H1 (cell line): Measurements from ENCODE around the gene TDRD3. TPM values are rescaled to one million over a fixed set of nuclear protein-coding genes. Genes with fewer than 3 reads are reported as not detected.
A peak's percentile ranks its signal among the peaks of the same experiment; 100 is the strongest.

Experiments used
- CTCF ChIA-PET: fragments of 300-600 bp; sonication (Branson Sonifier 250); formaldehyde crosslinking; loops from one replicate; lab custom pipeline; 2021; ENCODE audit not compliant: partially characterized antibody; lab: Charles Lee
- POLR2A ChIA-PET: fragments of 300-600 bp; sonication (Branson Sonifier 250); formaldehyde crosslinking; loops from one replicate; lab custom pipeline; 2021; ENCODE audit warnings: inconsistent platforms; ENCODE audit not compliant: partially characterized antibody; lab: Charles Lee
- DNase-seq, 2 experiments: peaks; one replicate each; pipeline versions ENCODE4 v3.0.0 to v3.0.0-alpha.2; 2010 to 2022; ENCODE audit warnings: low spot score in 2 of 2, low read depth in 1 of 2, mixed read lengths in 1 of 2
- FAIRE-seq: peaks from 2 replicates; lab custom pipeline; 2011; peaks lifted over from hg19 to GRCh38; lab: Jason Lieb, UNC
- H2AFZ ChIP-seq: 2 replicates; pipeline ENCODE4 v1.8.1; 2012; ENCODE audit warnings: low read length, inconsistent platforms
- H2AK5ac ChIP-seq: 2 replicates; pipeline ENCODE4 v1.6.1; 2013; ENCODE audit warnings: low read depth, low read length
- H2BK120ac ChIP-seq: replicated peaks from 2 replicates; pipeline ENCODE3; 2013; ENCODE audit warnings: low read depth, low read length, inconsistent platforms
- H2BK12ac ChIP-seq: 2 replicates; pipeline ENCODE4 v1.6.1; 2013; ENCODE audit warnings: low read depth, low read length
- H2BK15ac ChIP-seq: 2 replicates; pipeline ENCODE4 v1.6.1; 2013; ENCODE audit warnings: low read length
- H2BK20ac ChIP-seq: 2 replicates; pipeline ENCODE4 v1.6.1; 2013; ENCODE audit warnings: low read length
- H2BK5ac ChIP-seq: 2 replicates; pipeline ENCODE4 v1.6.1; 2013; ENCODE audit warnings: low read depth, low read length
- H3K14ac ChIP-seq: 2 replicates; pipeline ENCODE4 v1.6.1; 2013; ENCODE audit warnings: inconsistent platforms; ENCODE audit not compliant: insufficient read length
- H3K18ac ChIP-seq: 2 replicates; pipeline ENCODE4 v1.6.1; 2013; ENCODE audit warnings: low read length; ENCODE audit errors: extremely low read depth
- H3K23ac ChIP-seq: 2 replicates; pipeline ENCODE4 v1.6.1; 2013; ENCODE audit warnings: inconsistent platforms; ENCODE audit not compliant: insufficient read length
- H3K23me2 ChIP-seq: 2 replicates; pipeline ENCODE4 v1.6.1; 2013; ENCODE audit warnings: low read depth, low read length
- H3K27ac ChIP-seq: 2 replicates; pipeline ENCODE4 v1.6.1; 2011; ENCODE audit warnings: low read depth, low read length, inconsistent platforms
- H3K27me3 ChIP-seq, 4 experiments: replicated peaks in 1 of 4; 1 replicate in 1 of 4; 2 replicates in 3 of 4; pipeline versions ENCODE4 v1.6.1 to v1.8.1; 2011 to 2013; ENCODE audit warnings: low read length in 3 of 4, mild to moderate bottlenecking in 3 of 4, inconsistent platforms in 2 of 4, mixed read lengths in 2 of 4, moderate library complexity in 1 of 4; ENCODE audit not compliant: control insufficient read depth in 3 of 4, insufficient read depth in 3 of 4; ENCODE audit errors: extremely low read depth in 1 of 4
- H3K36me3 ChIP-seq, 4 experiments: 2 replicates each; pipeline versions ENCODE4 v1.6.1 to v1.8.1; 2011 to 2013; ENCODE audit warnings: mild to moderate bottlenecking in 4 of 4, low read length in 3 of 4, moderate library complexity in 2 of 4, control low read depth in 1 of 4, inconsistent platforms in 1 of 4; ENCODE audit not compliant: insufficient read depth in 4 of 4, control insufficient read depth in 2 of 4
- H3K4ac ChIP-seq: replicated peaks from 2 replicates; pipeline ENCODE3; 2013; ENCODE audit warnings: low read length, low read depth, mixed read lengths, inconsistent platforms; ENCODE audit not compliant: insufficient read length
- H3K4me1 ChIP-seq, 4 experiments: replicated peaks in 1 of 4; 1 replicate in 1 of 4; 2 replicates in 3 of 4; pipeline versions ENCODE4 v1.6.1 to v1.8.1; 2011 to 2013; ENCODE audit warnings: low read length in 3 of 4, inconsistent platforms in 2 of 4, mixed read lengths in 1 of 4; ENCODE audit not compliant: insufficient read depth in 4 of 4, control insufficient read depth in 3 of 4
- H3K4me2 ChIP-seq, 2 experiments: 2 replicates each; pipeline versions ENCODE4 v1.6.1 to v1.8.1; 2011 to 2013; ENCODE audit warnings: low read depth in 2 of 2, low read length in 2 of 2, control low read depth in 1 of 2, inconsistent platforms in 1 of 2, mild to moderate bottlenecking in 1 of 2; ENCODE audit not compliant: insufficient read depth in 1 of 2
- H3K4me3 ChIP-seq, 4 experiments: fragments of 200-600, 300-600 bp in 1 of 4; sonication (generic), shearing (Covaris generic), sonication (Bioruptor Twin) in 1 of 4; 2 replicates each; pipeline versions ENCODE4 v1.5.1 to v1.8.1; 2011 to 2016; ENCODE audit warnings: low read length in 4 of 4, low read depth in 3 of 4, control low read depth in 2 of 4, inconsistent platforms in 2 of 4, mild to moderate bottlenecking in 2 of 4, mixed read lengths in 1 of 4, moderate library complexity in 1 of 4; ENCODE audit not compliant: insufficient read depth in 2 of 4; ENCODE audit errors: extremely low read depth in 1 of 4
- H3K56ac ChIP-seq: replicated peaks from 2 replicates; pipeline ENCODE3; 2013; ENCODE audit warnings: low read depth, mild to moderate bottlenecking, mixed read lengths, low read length, inconsistent platforms; ENCODE audit not compliant: insufficient read length
- H3K79me1 ChIP-seq: 2 replicates; pipeline ENCODE4 v1.6.1; 2013; ENCODE audit warnings: low read depth, low read length, control low read depth
- H3K79me2 ChIP-seq, 2 experiments: 2 replicates each; pipeline versions ENCODE4 v1.6.1 to v1.8.1; 2012 to 2013; ENCODE audit warnings: low read length in 2 of 2, mild to moderate bottlenecking in 2 of 2, inconsistent platforms in 1 of 2; ENCODE audit not compliant: insufficient read depth in 2 of 2, control insufficient read depth in 1 of 2
- H3K9ac ChIP-seq, 4 experiments: replicated peaks in 1 of 4; 1 replicate in 1 of 4; 2 replicates in 3 of 4; pipeline versions ENCODE4 v1.6.1 to v1.8.1; 2011 to 2013; ENCODE audit warnings: low read depth in 3 of 4, low read length in 3 of 4, control low read depth in 2 of 4, mild to moderate bottlenecking in 2 of 4, moderate library complexity in 2 of 4, inconsistent platforms in 1 of 4; ENCODE audit errors: extremely low read depth in 1 of 4
- H3K9me3 ChIP-seq, 2 experiments: 2 replicates each; pipeline versions ENCODE4 v1.6.1 to v1.8.1; 2012 to 2013; ENCODE audit warnings: mild to moderate bottlenecking in 2 of 2, moderate library complexity in 2 of 2, control low read depth in 1 of 2, inconsistent platforms in 1 of 2, low read depth in 1 of 2, low read length in 1 of 2, mixed read lengths in 1 of 2; ENCODE audit not compliant: insufficient read depth in 2 of 2
- H4K20me1 ChIP-seq, 2 experiments: replicated peaks in 1 of 2; 2 replicates each; pipeline versions ENCODE3 to v1.8.1; 2011 to 2013; ENCODE audit warnings: inconsistent platforms in 2 of 2, low read length in 2 of 2, mild to moderate bottlenecking in 1 of 2; ENCODE audit not compliant: insufficient read depth in 2 of 2, control insufficient read depth in 1 of 2
- H4K5ac ChIP-seq: 2 replicates; pipeline ENCODE4 v1.6.1; 2013; ENCODE audit warnings: low read length, low read depth, mixed read lengths, inconsistent platforms; ENCODE audit not compliant: insufficient read length
- H4K8ac ChIP-seq: 2 replicates; pipeline ENCODE4 v1.8.0; 2013; ENCODE audit warnings: mild to moderate bottlenecking, moderate library complexity, low read length, inconsistent platforms; ENCODE audit not compliant: insufficient read depth; ENCODE audit errors: extremely low read depth
- H4K91ac ChIP-seq: replicated peaks from 2 replicates; pipeline ENCODE3; 2013; ENCODE audit warnings: low read length, mixed read lengths, inconsistent platforms; ENCODE audit not compliant: insufficient read length
- CHD2 ChIP-seq: IDR thresholded peaks from 2 replicates; pipeline ENCODE4 v1.6.1; 2012; ENCODE audit warnings: low read length, improper control_type of control experiment
- HDAC2 ChIP-seq, 2 experiments: fragments of 300-600 bp in 1 of 2; sonication (generic) in 1 of 2; IDR thresholded peaks; 2 replicates each; pipeline ENCODE4 v1.6.1; 2011 to 2012; ENCODE audit warnings: low read depth in 2 of 2, low read length in 2 of 2, mild to moderate bottlenecking in 2 of 2, moderate library complexity in 2 of 2, borderline replicate concordance in 1 of 2, inconsistent platforms in 1 of 2
- KDM5A ChIP-seq: fragments of 200-600 bp; IDR thresholded peaks from 2 replicates; pipeline ENCODE4 v1.7.1; 2012; ENCODE audit warnings: mild to moderate bottlenecking, low read length, inconsistent platforms, mixed read lengths
- NANOG ChIP-seq: IDR thresholded peaks from 2 replicates; pipeline ENCODE4 v1.6.1; 2011; ENCODE audit warnings: low read length, low read depth, mild to moderate bottlenecking, inconsistent platforms; ENCODE audit not compliant: insufficient read depth, poor library complexity, severe bottlenecking
- POLR2AphosphoS5 ChIP-seq: IDR thresholded peaks from 2 replicates; pipeline ENCODE4 v1.6.1; 2011; ENCODE audit warnings: low read depth, low read length
- RBBP5 ChIP-seq: IDR thresholded peaks from 2 replicates; pipeline ENCODE4 v1.7.1; 2012; ENCODE audit warnings: low read depth, mild to moderate bottlenecking, inconsistent platforms, low read length, moderate library complexity, borderline replicate concordance
- YY1 ChIP-seq: IDR thresholded peaks from 2 replicates; pipeline ENCODE4 v1.6.1; 2011; ENCODE audit warnings: low read depth, mild to moderate bottlenecking, low read length
- WGBS, 2 experiments: shearing (Covaris generic) in 1 of 2; methylation state at CpG; one replicate each; pipeline versions ENCODE4 v1.1.6 to v1.1.7; 2013 to 2015; ENCODE audit warnings: low lambda C conversion rate in 2 of 2, mixed read lengths in 2 of 2, inconsistent platforms in 1 of 2, low coverage in 1 of 2, missing lambda C conversion rate in 1 of 2; ENCODE audit not compliant: insufficient replicate concordance in 2 of 2, insufficient coverage in 1 of 2, insufficient read length in 1 of 2; ENCODE audit errors: extremely low coverage in 1 of 2, missing lambda C conversion rate in 1 of 2; 5-methylcytosine and 5-hydroxymethylcytosine counted together
- polyA plus RNA-seq, 7 experiments: library from polyadenylated mRNA; depleted of rRNA in 3 of 7; stranded (reverse) in 5 of 7; unstranded in 2 of 7; fragments of >200 nt in 5 of 7; fragments of 200-250 nt in 2 of 7; gene quantifications; 1 replicate in 5 of 7; 2 replicates in 1 of 7; 4 replicates in 1 of 7; pipeline versions ENCODE4 v1.2.1 to v1.2.3, GENCODE V29; 2011 to 2013; ENCODE audit warnings: missing spikeins in 2 of 7, mixed read lengths in 2 of 7
- total RNA-seq: library from RNA; stranded (reverse); fragmentation: NEBNext Ultra II Directional; extraction: Animal tissue kit (Norgen Biotek cat#: 25700); gene quantifications from 2 replicates; pipeline ENCODE4 v1.2.1, GENCODE V29; 2021

Gene TDRD3
- total and polyA plus RNA-seq, 2 of the 8 experiments (the other 6 are each of a cell fraction or from before 2014, with no cell fraction given) = 2.5 to 14.7 TPM

- no peak for DNase-seq
- no peak overlapping the region for H3K18ac ChIP-seq
These were observed 56.5 kb downstream of the TDRD3 start for GRCh38 chr13:60453490-60453889.

More at GRCh38 chr13:60453490-60453889, 56.5 kb downstream of the TDRD3 start:
- peak; percentile 71 for FAIRE-seq
- Histone ChIP-seq H4K91ac (no peak overlapping the region), H3K23ac (no peak overlapping the region), H4K8ac (no peak overlapping the region), H2BK15ac (no peak overlapping the region), H3K36me3 (no peaks in the 10 kb centered on the region), H3K4me2 (no peak overlapping the region), H2BK12ac (no peak overlapping the region), H2BK5ac (no peak overlapping the region), H2BK20ac (no peak overlapping the region), H3K4me3 (no peak overlapping the region), H3K4me1 (peaks cover 0 to 3% (median 0%) of the 10 kb centered on the region in 4 experiments; a peak in 1 of 7 replicates), H2AK5ac (no peak overlapping the region), H4K5ac (no peak overlapping the region), H3K14ac (no peak overlapping the region), H3K79me1 (no peaks in the 10 kb centered on the region), H2AFZ (no peak overlapping the region), H3K23me2 (no peaks in the 10 kb centered on the region), H3K79me2 (no peaks in the 10 kb centered on the region), H2BK120ac (no peak overlapping the region), H3K27me3 (no peaks in the 10 kb centered on the region), H4K20me1 (no peaks in the 10 kb centered on the region), H3K9me3 (no peaks in the 10 kb centered on the region), H3K27ac (no peak overlapping the region), H3K9ac (no peak overlapping the region), H3K4ac (no peak overlapping the region), H3K56ac (no peak overlapping the region)
- WGBS, 2 experiments = 81% methylated on average over 3 of the region's 3 CpGs; no CpG with 5 or more reads in 1 of the 2 experiments
- ChIA-PET CTCF (interaction anchor here (0.7 to 2.1 kb wide), 7 partner anchors 8 to 302 kb away, joined by 3 to 13 read pairs (median 5); no protein-coding TSS in a partner anchor), POLR2A (no interaction called here)
- TF ChIP-seq POLR2AphosphoS5 (no peak), CHD2 (no peak), NANOG (peak; percentile 18), KDM5A (no peak), RBBP5 (no peak), HDAC2 (IDR thresholded peaks at IDR 0.05; ENCODE audit: borderline replicate concordance in 1 of 2, low read depth in 2 of 2, low read length in 2 of 2) (0 out of 4 replicates have a peak, but pooled peaks of 1 of the 2 experiments have one; percentile 30), YY1 (peak; percentile 45; the same call in 1 of the 2 replicates)
